A549 (cell line): Measurements from ENCODE around the gene KLHL29.

ENCODE experiments used
- CBX8 ChIP-seq: fragments of 200-600 bp; sonication (generic); IDR thresholded peaks from 2 replicates; pipeline ENCODE4 v1.6.1; 2016
- CTCF ChIP-seq: fragments of >200 bp; sonication (Bioruptor Twin); formaldehyde crosslinking; IDR thresholded peaks from 3 replicates; pipeline ENCODE4 v1.5.1; 2016
- EP300 ChIP-seq, 2 experiments: fragments of >200 bp; sonication (Bioruptor Twin); formaldehyde crosslinking; IDR thresholded peaks; 2 replicates in 1 of 2; 3 replicates in 1 of 2; pipeline ENCODE4 v1.6.1; 2016 to 2017
- MAFK ChIP-seq: fragments of 450-650 bp; IDR thresholded peaks from 2 replicates; pipeline ENCODE4 v1.6.1; 2014; ENCODE audit not compliant: partially characterized antibody
- MAX ChIP-seq: IDR thresholded peaks from 2 replicates; pipeline ENCODE4 v1.6.1; 2012
- MYC ChIP-seq: IDR thresholded peaks from 2 replicates; pipeline ENCODE4 v1.6.1; 2012; ENCODE audit warnings: mild to moderate bottlenecking, inconsistent platforms, low read length, improper control_type of control experiment, borderline replicate concordance
- NFE2L2 ChIP-seq: fragments of 150-350 bp; conservative IDR thresholded peaks from 2 replicates; pipeline ENCODE4 v1.6.1; 2014; ENCODE audit warnings: low read length
- POLR2A ChIP-seq: IDR thresholded peaks from 2 replicates; pipeline ENCODE4 v1.6.1; 2012; ENCODE audit warnings: mild to moderate bottlenecking, low read length
- RAD21 ChIP-seq, 2 experiments: fragments of >200 bp in 1 of 2; sonication (Bioruptor Twin) in 1 of 2; formaldehyde crosslinking in 1 of 2; IDR thresholded peaks in 1 of 2; conservative IDR thresholded peaks in 1 of 2; 2 replicates in 1 of 2; 3 replicates in 1 of 2; pipeline ENCODE4 v1.6.1; 2012 to 2018; ENCODE audit warnings: inconsistent platforms in 1 of 2
- REST ChIP-seq: fragments of 200-600 bp; sonication (generic); IDR thresholded peaks from 2 replicates; pipeline ENCODE4 v1.6.1; 2016; ENCODE audit warnings: antibody characterized with exemption, mild to moderate bottlenecking, moderate library complexity
- RFX5 ChIP-seq: fragments of 450-650 bp; IDR thresholded peaks from 2 replicates; pipeline ENCODE4 v1.7.1; 2014; ENCODE audit warnings: antibody characterized with exemption, mild to moderate bottlenecking, moderate library complexity
- SREBF2 ChIP-seq: fragments of 450-650 bp; IDR thresholded peaks from 2 replicates; pipeline ENCODE4 v1.6.1; 2014; ENCODE audit warnings: mild to moderate bottlenecking, moderate library complexity

GRCh38 chr2:23530206-23530908 lies 145.4 kb downstream of the KLHL29 start:
- TF ChIP-seq EP300 (IDR thresholded peaks at IDR 0.05): no peak
- no peak for TF ChIP-seq CTCF
- TF ChIP-seq RAD21 (conservative IDR thresholded peaks at IDR 0.05 in 1 of 2, IDR thresholded peaks at IDR 0.05 in 1 of 2): no peak
- TF ChIP-seq MAFK: no peak
- no peak for TF ChIP-seq CBX8
- no peak for TF ChIP-seq SREBF2
- TF ChIP-seq RFX5: no peak
- TF ChIP-seq REST: no peak
- no peak for TF ChIP-seq MYC
- TF ChIP-seq NFE2L2: no peak
- TF ChIP-seq MAX: no peak
- TF ChIP-seq POLR2A: no peak
